NOMO-1 (cell line): ENCODE results near the gene GLCCI1.
A peak's percentile ranks its signal among the peaks of the same experiment; 100 is the strongest.

Source experiments
- DNase-seq, 2 experiments: peaks; one replicate each; lab custom pipeline; 2025; ENCODE audit not compliant: unreplicated experiment in 2 of 2; lab: John Stamatoyannopoulos, UW

GLCCI1 gene

GRCh38 chr7:8125680-8126444, 157.3 kb downstream of the GLCCI1 start:
- DNase-seq: peak; percentile 50 to 61

- no peak for DNase-seq
Measured at GRCh38 chr7:8126601-8127167, 158.1 kb downstream of the GLCCI1 start.

GRCh38 chr7:8128449-8129317, 160.1 kb downstream of the GLCCI1 start:
- DNase-seq: no peak

GRCh38 chr7:8129318-8129659, 160.7 kb downstream of the GLCCI1 start:
- no peak for DNase-seq

GRCh38 chr7:8130663-8131062, 162.1 kb downstream of the GLCCI1 start:
- DNase-seq: no peak

- no peak for DNase-seq
Measured at GRCh38 chr7:8131694-8132605, 163.4 kb downstream of the GLCCI1 start.

- no peak for DNase-seq
Measured at GRCh38 chr7:8133188-8133848, 164.7 kb downstream of the GLCCI1 start.

- no peak for DNase-seq
Measured at GRCh38 chr7:8134089-8134733, 165.6 kb downstream of the GLCCI1 start.

GRCh38 chr7:8135417-8135816, 166.8 kb downstream of the GLCCI1 start:
- no peak for DNase-seq

- DNase-seq: no peak
Measured at GRCh38 chr7:8136051-8136730, 167.6 kb downstream of the GLCCI1 start.
